Transverse colon (tissue), 4 donors: ENCODE data around the gene SLC16A13.
"Not testable (repeated sequence)": the region's sequence is repeated elsewhere in the genome, so short reads cannot be mapped to it uniquely, and the experiment has no call there.

ENCODE experiments used
- POLR2A ChIP-seq: fragments of 450-650 bp; IDR thresholded peaks from one replicate; pipeline ENCODE4 v1.6.1; 2016; ENCODE audit warnings: antibody characterized with exemption, mild to moderate bottlenecking, moderate library complexity
- POLR2AphosphoS5 ChIP-seq, 3 donors: sonication (generic); formaldehyde crosslinking; IDR thresholded peaks; one replicate each; pipeline ENCODE4 v1.6.1; 2016; ENCODE audit warnings: antibody characterized with exemption in 3 of 3
- TF ChIP-seq, protein P1 (sequence below), 5 experiments: fragments of 200-600 bp in 3 of 5; fragments of 450-650 bp in 2 of 5; sonication (generic) in 3 of 5; IDR thresholded peaks; 1 replicate in 2 of 5; 2 replicates in 3 of 5; pipeline ENCODE4 v1.5.1; 2016 to 2017; ENCODE audit warnings: antibody characterized with exemption in 5 of 5, inconsistent platforms in 3 of 5, mild to moderate bottlenecking in 2 of 5, moderate library complexity in 1 of 5

DNA sequence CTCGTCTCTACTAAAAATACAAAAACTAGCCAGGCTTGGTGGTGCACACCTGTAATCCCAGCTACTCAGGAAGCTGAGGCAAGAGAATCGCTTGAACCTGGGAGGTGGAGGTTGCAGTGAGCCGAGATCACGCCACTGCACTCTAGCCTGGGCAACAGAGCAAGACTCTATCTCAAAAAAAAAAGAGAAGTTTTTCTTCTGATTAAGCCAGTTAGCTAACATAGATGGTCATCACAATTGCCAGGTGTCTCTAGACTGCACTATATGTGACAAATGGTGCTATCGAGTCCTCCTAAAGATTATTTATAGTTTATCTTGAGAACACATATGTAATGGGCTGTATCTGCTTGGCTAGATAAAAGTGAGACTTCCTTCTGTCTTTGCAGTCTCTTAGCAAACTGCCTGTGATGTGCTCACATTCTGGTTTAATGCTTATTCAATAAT is 42.2 kb upstream of the SLC16A13 start:
- TF ChIP-seq, protein P1, sequence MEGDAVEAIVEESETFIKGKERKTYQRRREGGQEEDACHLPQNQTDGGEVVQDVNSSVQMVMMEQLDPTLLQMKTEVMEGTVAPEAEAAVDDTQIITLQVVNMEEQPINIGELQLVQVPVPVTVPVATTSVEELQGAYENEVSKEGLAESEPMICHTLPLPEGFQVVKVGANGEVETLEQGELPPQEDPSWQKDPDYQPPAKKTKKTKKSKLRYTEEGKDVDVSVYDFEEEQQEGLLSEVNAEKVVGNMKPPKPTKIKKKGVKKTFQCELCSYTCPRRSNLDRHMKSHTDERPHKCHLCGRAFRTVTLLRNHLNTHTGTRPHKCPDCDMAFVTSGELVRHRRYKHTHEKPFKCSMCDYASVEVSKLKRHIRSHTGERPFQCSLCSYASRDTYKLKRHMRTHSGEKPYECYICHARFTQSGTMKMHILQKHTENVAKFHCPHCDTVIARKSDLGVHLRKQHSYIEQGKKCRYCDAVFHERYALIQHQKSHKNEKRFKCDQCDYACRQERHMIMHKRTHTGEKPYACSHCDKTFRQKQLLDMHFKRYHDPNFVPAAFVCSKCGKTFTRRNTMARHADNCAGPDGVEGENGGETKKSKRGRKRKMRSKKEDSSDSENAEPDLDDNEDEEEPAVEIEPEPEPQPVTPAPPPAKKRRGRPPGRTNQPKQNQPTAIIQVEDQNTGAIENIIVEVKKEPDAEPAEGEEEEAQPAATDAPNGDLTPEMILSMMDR (IDR thresholded peaks at IDR 0.05), result not testable (repeated sequence)
- not testable (repeated sequence) for TF ChIP-seq POLR2A; POLR2AphosphoS5 (IDR thresholded peaks at IDR 0.05)
